NCI-H1092 treated with DMSO at 0.1 percent for 48 hours (cell line): ENCODE measurements around the gene CCDC3.
"Not testable (repeated sequence)": the region's sequence is repeated elsewhere in the genome, so short reads cannot be mapped to it uniquely, and the experiment has no call there.

Source experiments
- DNase-seq: peaks from one replicate; lab custom pipeline; 2025; lab: John Stamatoyannopoulos, UW

The CCDC3 gene

DNA sequence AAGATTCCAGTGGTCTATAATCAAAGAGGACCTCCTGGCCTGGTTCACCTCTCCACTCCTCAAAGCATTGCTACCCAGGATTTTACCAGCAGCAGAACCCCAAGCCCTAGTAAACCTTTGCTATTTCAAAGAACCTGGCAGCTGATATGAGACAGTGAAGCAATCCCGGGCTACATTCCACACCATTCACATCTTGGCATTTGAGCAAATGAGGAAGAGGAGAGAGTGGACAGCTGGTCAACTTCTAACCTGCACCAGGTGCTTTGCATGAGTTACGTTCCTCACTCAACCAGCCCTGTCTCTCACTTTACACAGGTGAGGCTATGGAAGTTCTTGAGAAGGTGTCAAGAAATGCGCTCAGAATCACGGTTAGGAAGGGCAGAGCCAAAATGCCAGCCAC, 1.1 kb downstream of the CCDC3 start:
- DNase-seq = no peak

DNA sequence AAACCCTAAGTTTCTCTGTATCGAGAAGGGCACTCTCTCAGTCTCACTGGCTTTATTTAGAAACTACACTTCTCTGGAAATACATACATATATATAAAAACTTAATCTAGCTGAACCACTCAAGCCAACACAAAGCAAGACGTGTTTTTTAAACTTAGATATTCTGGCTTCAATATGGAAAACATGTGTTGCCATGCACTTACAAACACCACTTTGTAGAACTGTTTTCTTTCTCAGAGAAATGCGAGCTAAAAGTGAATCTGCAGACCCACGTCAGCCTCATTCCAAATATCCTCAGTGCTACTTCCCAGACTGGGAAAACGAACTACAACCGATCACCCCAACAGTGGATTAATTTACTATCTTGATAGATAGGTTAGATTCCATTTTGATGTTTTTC, 1.7 kb downstream of the CCDC3 start:
- no peak for DNase-seq

GRCh38 chr10:12995425-12995861, 6.1 kb downstream of the CCDC3 start:
- DNase-seq = no peak

DNA sequence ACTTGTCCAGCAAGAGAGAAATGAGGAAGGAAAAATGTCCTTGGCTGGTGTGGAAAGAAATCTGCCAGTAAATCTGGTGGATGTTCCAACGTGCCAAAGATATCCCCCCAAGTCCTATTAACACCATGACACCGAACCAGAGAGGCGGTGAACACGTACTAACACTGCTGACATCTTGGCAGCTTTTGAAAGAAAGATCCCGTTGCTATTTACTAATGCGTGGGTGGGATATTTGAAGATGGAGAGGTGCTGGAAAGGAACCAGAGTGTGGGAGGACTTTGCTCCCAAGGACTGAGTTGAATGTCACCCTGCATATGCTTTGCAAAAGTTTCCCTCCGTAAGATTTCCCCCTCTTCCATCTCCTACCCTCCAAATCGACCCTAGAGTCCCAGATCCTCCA, 7.9 kb downstream of the CCDC3 start:
- no peak for DNase-seq

GRCh38 chr10:12985347-12985746, 16.2 kb downstream of the CCDC3 start:
- DNase-seq = no peak

DNA sequence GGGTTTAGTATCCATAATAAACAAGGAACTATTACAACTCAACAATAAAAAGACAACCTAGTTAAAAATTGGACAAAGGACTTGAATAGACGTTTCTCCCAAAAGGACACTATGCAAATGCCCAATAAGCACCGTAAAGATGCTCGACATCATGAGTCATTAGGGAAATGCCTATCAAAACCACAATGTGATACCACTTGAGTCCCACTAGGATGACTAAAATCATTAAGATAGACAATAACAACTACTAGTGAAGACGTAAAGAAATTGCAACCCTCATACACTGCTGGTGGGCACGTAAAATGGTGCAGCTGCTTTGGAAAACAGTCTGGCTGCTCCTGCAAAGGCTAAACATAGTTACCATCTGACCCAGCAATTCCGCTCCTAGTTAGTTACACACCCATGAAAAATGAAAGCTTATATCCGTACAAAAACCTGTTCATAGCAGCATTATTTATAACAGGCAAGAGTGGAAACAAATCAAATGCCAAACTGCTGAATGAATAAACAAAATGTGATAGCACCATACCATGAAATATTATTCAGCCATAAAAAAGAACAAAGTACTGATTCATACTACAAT, 17.3 kb downstream of the CCDC3 start:
- no peak for DNase-seq

- DNase-seq = not testable (repeated sequence)
Observed at GRCh38 chr10:12983568-12983967, 17.9 kb downstream of the CCDC3 start.

DNA sequence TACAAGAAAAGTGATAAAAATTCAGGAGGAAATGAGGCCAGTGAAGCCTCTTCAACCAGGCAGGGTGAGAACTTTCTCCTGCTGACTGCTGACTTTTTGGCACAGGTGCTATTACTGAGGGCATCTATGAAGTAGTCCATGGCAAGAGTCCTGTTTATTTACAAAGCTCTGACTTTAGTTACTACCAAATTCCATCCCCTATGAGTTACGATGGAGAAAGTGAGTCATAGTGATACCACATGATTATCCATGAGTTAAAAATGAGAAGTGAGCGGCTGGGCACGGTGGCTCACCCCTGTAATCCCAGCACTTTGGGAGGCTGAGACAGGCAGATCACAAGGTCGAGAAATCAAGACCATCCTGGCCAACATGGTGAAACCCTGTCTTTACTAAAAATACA, 19.9 kb downstream of the CCDC3 start:
- DNase-seq = no peak

- peak; percentile 23 for DNase-seq
Observed at GRCh38 chr10:12980713-12981306, 20.7 kb downstream of the CCDC3 start.

DNA sequence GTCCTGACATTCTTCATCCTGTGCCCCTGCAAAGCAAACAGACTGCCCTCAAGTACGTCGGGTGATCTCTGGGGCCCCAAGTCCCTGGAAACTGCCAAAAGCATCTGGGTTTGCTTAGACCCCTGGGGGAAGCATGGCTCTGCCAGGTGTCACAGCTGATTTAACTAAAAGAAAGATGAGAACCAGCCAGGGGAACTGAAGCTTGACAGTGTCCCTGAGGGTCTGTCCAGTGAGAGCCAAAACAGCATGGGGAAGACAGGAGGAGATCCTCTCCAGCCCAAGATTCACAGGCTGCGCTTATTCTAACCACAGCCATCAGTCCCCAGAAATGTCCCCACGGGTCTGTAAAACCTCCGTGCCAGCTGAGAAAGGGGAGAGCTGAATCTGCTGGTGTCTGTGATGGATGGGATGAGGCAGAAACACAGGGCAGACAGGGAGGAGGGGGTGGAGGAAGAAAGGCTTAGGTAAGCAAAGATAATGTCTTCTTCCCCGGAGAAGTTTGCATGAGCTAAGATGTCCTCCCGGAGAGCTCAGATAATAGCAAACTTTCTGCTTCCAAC, 21.3 kb downstream of the CCDC3 start:
- DNase-seq = peak; percentile 55

- DNase-seq = peak; percentile 28
Observed at GRCh38 chr10:12978891-12979290, 22.6 kb downstream of the CCDC3 start.

GRCh38 chr10:12975906-12976305, 25.6 kb downstream of the CCDC3 start:
- no peak for DNase-seq

- DNase-seq = no peak
Observed at GRCh38 chr10:12975266-12975665, 26.2 kb downstream of the CCDC3 start.

DNA sequence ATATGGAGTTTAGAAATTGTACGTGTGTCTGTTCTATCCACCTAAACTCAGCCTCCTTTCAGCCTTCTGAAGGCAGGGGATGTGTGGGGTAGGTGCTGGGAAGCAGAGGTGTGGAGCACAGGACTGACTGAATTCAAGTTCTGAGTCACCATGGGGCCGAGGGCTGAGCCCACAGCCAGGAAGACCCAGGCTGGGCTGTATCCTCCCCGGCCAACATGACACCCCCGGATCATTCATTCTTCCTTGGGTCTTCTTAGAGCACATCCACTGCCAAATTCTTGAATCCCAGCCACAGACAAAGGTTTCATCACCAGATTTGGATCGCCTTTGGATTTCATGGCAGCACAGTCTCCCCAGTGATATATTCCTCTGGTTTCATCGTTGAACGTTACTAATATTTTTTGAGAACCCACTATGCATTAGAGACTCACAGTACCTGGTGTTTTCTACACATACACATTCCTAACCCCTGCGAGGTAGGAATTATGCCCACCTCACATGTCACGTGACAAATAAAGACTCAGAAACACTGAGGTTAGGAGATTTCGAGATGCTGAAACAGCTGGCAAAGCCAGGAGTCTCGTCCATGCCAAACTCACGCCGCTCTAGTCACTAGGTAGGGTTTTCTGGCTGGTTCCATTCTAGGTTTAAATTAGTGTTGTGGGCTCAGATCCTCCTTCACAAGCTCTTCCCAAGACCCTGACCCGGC, 26.9 kb downstream of the CCDC3 start:
- no peak for DNase-seq

DNA sequence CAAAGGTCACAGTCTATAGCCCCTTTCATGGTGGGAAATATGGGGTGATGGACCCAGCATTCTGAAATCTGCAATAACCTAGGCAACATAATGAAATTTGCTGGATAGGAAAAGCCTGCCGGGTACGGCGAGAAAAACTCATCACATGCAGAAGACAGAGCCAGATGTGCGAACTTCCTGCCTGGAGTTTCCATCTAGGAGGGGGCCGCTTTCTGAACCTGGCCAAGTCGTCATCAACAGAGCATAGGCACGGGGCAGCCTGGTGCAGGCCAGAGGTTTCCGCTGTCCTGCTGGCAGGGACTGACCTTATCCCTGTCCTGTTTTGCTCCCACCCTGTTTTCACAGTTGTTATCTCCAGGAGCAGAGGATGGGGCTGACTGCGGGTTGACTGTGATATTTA, 27.4 kb downstream of the CCDC3 start:
- no peak for DNase-seq

DNA sequence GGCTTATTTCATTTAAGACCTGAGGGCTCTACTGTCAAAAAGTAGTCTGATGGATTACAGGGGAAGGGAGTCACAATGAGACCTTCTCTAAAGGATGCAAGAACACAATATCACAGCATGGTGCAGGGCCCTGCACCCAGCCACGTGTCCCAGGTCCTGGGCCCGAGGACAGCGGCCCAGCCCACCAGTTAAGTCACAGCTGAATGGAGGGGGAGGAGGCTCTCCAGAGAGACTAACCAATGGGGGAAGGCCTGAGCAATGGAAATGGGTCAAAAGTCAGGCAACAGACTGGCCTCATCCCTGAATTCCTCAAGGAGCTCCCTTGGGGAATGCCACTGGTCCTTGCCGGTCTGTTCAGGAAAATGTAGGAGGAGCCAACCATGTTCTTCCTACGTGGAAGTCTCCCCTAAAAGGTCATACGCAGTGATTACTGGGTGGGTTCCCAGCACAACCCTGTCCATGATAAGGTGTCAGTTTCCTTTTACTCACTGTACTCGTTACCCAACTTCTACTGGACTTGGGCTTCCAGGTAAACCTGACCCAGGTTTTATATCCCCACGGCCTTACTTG, 28.3 kb downstream of the CCDC3 start:
- no peak for DNase-seq

DNA sequence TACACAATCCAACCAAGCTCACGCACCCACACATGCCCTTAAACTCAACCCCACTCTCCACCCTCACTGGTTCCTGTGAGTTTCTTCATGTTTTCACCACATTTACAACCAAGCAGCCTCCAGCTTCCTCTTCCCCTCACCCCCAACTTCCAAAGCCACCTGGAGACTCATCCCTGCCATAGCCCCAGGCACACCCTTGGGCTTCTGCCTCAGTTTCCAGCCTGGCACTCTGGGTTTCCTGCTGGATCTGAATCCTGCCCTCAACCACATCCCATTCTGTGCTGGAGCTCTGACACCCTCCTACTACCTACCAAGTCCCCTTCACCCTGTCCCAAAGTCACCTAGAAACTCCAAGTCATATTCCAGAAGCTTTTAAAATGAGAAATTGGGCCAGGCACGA, 29.4 kb downstream of the CCDC3 start:
- DNase-seq = no peak

- DNase-seq = peak; percentile 7
Observed at GRCh38 chr10:12971001-12971788, 30.3 kb downstream of the CCDC3 start.

DNA sequence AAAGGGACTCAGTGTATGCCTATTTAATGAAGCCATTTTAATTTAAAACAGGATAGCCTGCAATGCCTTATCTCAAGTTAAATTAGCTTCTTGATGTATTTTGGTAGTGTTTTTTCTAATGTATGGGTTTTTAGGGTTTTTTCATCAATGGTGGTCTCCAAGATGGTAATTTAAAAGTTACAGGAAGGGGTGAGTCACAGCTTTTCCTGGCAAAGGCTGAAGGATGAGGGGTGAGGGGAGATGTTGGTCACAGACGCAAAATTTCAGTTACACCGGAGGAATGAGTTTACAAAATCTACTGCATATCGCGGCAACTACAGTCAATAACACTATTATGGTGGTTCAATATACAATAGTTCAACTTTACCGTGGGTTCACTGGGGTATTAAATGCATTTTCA, 31.6 kb downstream of the CCDC3 start:
- DNase-seq = no peak

DNA sequence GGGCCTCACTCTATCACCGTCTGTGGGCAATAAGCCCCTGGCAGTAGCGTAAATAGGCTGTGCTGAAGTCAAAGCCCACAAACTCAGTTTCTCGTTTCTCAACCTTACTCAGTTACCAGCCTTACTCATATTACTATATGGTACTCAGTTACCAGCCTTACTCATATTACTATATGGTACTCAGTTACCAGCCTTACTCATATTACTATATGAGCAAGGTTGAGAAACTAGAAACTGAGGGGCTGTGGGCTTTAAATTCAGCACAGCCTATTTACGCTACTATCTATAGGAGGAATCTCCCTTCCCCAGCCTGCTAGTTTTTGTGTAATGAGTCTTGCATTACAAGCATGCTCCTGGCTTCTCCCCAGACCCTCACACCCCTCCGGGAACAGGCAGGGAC, 35.4 kb downstream of the CCDC3 start:
- DNase-seq = no peak

DNA sequence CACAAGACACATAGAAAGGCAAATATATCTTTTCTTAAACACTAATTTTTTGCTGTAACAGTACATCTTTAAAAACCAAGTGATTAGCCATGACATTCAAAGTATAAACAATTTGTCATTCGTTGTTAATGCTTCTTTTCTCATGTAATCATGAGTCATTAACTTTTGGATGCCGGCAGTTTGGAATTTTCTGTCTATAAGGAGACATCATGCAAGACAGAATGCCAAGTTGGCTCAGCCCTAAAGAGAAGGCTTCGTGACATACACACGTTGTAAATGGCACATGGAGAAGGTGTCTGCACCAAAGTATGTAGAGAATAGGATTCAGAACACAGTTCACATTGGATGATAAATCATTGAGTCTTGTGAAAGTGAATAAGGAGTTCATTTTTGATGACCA, 35.9 kb downstream of the CCDC3 start:
- DNase-seq = no peak

DNA sequence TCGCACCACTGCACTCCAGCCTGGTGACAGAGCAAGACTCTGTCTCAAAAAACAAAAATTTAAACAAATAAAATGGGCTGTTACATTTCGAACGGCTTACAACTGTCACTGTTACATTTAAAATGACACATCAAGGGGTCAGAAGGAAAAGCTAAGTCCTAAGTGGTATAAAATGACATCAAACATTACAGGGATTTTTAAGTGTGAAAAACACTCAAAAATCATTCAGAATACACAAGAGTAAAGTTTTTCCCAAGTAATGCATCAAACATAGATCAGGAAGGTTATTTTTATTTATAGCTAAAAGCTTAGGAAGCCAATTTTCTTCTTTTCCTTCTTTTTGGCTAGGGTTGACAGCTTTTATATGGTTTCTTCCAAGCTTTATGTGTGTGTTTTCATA, 39.0 kb downstream of the CCDC3 start:
- no peak for DNase-seq
